WTC11 (cell line): ENCODE data around the gene CLDN8. TPM values are rescaled to one million over a fixed set of nuclear protein-coding genes. Genes with fewer than 3 reads are reported as not detected.

Experiments used
- ATAC-seq: fragments of 200-7000 bp; cut with Tn5 transposase; 2 replicates; pipeline ENCODE4 v1.10.0; 2021; ENCODE audit warnings: mild to moderate bottlenecking, moderate library complexity
- CTCF ChIA-PET: fragments of 300-600 bp; sonication (Branson Sonifier 250); formaldehyde crosslinking; loops from one replicate; lab custom pipeline; 2021; ENCODE audit warnings: antibody characterized with exemption; lab: Charles Lee
- POLR2A ChIA-PET: fragments of 350-600 bp; sonication (Branson Sonifier 250); formaldehyde crosslinking; loops from one replicate; lab custom pipeline; 2021; ENCODE audit warnings: antibody characterized with exemption; lab: Charles Lee
- DNase-seq: peaks from one replicate; pipeline ENCODE4 v3.0.0; 2021; ENCODE audit warnings: low spot score
- H3K27ac Mint-ChIP-seq: 2 replicates; pipeline ENCODE4 v1.8.0; 2021; ENCODE audit warnings: mixed read lengths
- H3K27me3 Mint-ChIP-seq: 2 replicates; pipeline ENCODE4 v1.8.0; 2021; ENCODE audit warnings: low read depth, mild to moderate bottlenecking, moderate library complexity, mixed read lengths
- H3K36me3 Mint-ChIP-seq: 2 replicates; pipeline ENCODE4 v1.8.0; 2021; ENCODE audit warnings: mixed read lengths
- H3K4me1 Mint-ChIP-seq: 2 replicates; pipeline ENCODE4 v1.8.0; 2022; ENCODE audit warnings: mixed read lengths
- H3K4me3 Mint-ChIP-seq: 2 replicates; pipeline ENCODE4 v1.8.0; 2021; ENCODE audit warnings: mild to moderate bottlenecking, moderate library complexity, mixed read lengths
- H3K9me3 Mint-ChIP-seq: 2 replicates; pipeline ENCODE4 v1.8.0; 2021; ENCODE audit warnings: mixed read lengths
- IRF2 ChIP-seq: sonication (generic); formaldehyde crosslinking; IDR thresholded peaks from 2 replicates; pipeline ENCODE4 v1.8.0; 2022; ENCODE audit warnings: low read depth, missing genetic modification reagents, borderline replicate concordance
- MXD4 ChIP-seq: fragments of 250-450 bp; sonication (Bioruptor Pico); IDR thresholded peaks from 2 replicates; pipeline ENCODE4 v1.8.0; 2021; ENCODE audit warnings: mild to moderate bottlenecking, moderate library complexity, borderline replicate concordance
- SMAD4 ChIP-seq: sonication (generic); formaldehyde crosslinking; IDR thresholded peaks from 2 replicates; pipeline ENCODE4 v1.8.0; 2022; ENCODE audit warnings: mild to moderate bottlenecking, missing genetic modification reagents
- TEAD4 ChIP-seq: sonication (generic); formaldehyde crosslinking; IDR thresholded peaks from 2 replicates; pipeline ENCODE4 v1.8.0; 2022; ENCODE audit warnings: mild to moderate bottlenecking, missing genetic modification reagents
- ZNF219 ChIP-seq: sonication (generic); formaldehyde crosslinking; IDR thresholded peaks from 2 replicates; pipeline ENCODE4 v1.8.0; 2023; ENCODE audit warnings: missing genetic modification reagents, mild to moderate bottlenecking, borderline replicate concordance
- ZNF396 ChIP-seq: fragments of 250-450 bp; sonication (Bioruptor Pico); IDR thresholded peaks from 2 replicates; pipeline ENCODE4 v1.8.0; 2021; ENCODE audit warnings: mild to moderate bottlenecking, moderate library complexity, borderline replicate concordance
- total RNA-seq: library from RNA; stranded (reverse); gene quantifications from 3 replicates; pipeline ENCODE4 v1.2.3, GENCODE V29; 2021
- TF ChIP-seq, protein P1 (sequence below): fragments of 200-600 bp; IDR thresholded peaks from 2 replicates; pipeline ENCODE4 v1.8.0; 2022; ENCODE audit warnings: antibody characterized with exemption
- TF ChIP-seq, protein P2 (sequence below): sonication (generic); formaldehyde crosslinking; conservative IDR thresholded peaks from 2 replicates; pipeline ENCODE4 v1.8.1; 2022; ENCODE audit warnings: mild to moderate bottlenecking, missing genetic modification reagents
- TF ChIP-seq, protein P3 (sequence below): sonication (generic); formaldehyde crosslinking; IDR thresholded peaks from 2 replicates; pipeline ENCODE4 v1.8.0; 2023; ENCODE audit warnings: missing genetic modification reagents, mild to moderate bottlenecking, borderline replicate concordance
- TF ChIP-seq, protein P4 (sequence below): fragments of 250-450 bp; sonication (Bioruptor Pico); IDR thresholded peaks from 2 replicates; pipeline ENCODE4 v1.9.0; 2021; ENCODE audit warnings: mild to moderate bottlenecking
- TF ChIP-seq, protein P5 (sequence below): sonication (generic); formaldehyde crosslinking; IDR thresholded peaks from 2 replicates; pipeline ENCODE4 v1.8.1; 2022; ENCODE audit warnings: mild to moderate bottlenecking, missing genetic modification reagents, moderate library complexity, borderline replicate concordance
- TF ChIP-seq, protein P6 (sequence below): sonication (generic); formaldehyde crosslinking; IDR thresholded peaks from 2 replicates; pipeline ENCODE4 v1.8.0; 2022; ENCODE audit warnings: mild to moderate bottlenecking, missing genetic modification reagents

CLDN8 gene
- total RNA-seq, 1 experiment from 2014 or later: not detected

DNA sequence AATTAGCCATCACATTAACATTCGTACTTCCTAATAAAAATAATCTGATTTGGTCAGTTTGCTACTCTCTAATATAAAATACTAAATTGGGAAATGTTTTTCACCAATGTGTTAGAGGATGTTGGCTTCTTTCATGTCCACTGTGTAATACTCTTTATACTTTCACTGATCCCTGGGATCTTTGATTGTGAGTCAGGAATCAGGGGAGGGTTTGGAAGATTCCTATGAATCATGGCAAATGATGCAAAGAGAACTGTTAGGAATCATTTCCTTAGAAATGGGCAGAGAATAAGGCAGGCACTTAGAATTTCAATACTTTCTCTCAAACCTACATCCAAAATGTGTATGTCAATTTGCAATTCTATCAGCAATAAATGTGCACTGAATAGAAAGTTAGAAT, 35.9 kb upstream of the CLDN8 start (continued):
- TF ChIP-seq, protein P1, sequence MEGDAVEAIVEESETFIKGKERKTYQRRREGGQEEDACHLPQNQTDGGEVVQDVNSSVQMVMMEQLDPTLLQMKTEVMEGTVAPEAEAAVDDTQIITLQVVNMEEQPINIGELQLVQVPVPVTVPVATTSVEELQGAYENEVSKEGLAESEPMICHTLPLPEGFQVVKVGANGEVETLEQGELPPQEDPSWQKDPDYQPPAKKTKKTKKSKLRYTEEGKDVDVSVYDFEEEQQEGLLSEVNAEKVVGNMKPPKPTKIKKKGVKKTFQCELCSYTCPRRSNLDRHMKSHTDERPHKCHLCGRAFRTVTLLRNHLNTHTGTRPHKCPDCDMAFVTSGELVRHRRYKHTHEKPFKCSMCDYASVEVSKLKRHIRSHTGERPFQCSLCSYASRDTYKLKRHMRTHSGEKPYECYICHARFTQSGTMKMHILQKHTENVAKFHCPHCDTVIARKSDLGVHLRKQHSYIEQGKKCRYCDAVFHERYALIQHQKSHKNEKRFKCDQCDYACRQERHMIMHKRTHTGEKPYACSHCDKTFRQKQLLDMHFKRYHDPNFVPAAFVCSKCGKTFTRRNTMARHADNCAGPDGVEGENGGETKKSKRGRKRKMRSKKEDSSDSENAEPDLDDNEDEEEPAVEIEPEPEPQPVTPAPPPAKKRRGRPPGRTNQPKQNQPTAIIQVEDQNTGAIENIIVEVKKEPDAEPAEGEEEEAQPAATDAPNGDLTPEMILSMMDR: no peak
- no peak for TF ChIP-seq MXD4 (CRISPR knock-in tag)
- TF ChIP-seq, protein P2, sequence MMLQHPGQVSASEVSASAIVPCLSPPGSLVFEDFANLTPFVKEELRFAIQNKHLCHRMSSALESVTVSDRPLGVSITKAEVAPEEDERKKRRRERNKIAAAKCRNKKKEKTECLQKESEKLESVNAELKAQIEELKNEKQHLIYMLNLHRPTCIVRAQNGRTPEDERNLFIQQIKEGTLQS (CRISPR knock-in tag): no peak
- no peak for TF ChIP-seq TEAD4
- TF ChIP-seq ZNF396 (CRISPR knock-in tag): no peak
- TF ChIP-seq, protein P3, sequence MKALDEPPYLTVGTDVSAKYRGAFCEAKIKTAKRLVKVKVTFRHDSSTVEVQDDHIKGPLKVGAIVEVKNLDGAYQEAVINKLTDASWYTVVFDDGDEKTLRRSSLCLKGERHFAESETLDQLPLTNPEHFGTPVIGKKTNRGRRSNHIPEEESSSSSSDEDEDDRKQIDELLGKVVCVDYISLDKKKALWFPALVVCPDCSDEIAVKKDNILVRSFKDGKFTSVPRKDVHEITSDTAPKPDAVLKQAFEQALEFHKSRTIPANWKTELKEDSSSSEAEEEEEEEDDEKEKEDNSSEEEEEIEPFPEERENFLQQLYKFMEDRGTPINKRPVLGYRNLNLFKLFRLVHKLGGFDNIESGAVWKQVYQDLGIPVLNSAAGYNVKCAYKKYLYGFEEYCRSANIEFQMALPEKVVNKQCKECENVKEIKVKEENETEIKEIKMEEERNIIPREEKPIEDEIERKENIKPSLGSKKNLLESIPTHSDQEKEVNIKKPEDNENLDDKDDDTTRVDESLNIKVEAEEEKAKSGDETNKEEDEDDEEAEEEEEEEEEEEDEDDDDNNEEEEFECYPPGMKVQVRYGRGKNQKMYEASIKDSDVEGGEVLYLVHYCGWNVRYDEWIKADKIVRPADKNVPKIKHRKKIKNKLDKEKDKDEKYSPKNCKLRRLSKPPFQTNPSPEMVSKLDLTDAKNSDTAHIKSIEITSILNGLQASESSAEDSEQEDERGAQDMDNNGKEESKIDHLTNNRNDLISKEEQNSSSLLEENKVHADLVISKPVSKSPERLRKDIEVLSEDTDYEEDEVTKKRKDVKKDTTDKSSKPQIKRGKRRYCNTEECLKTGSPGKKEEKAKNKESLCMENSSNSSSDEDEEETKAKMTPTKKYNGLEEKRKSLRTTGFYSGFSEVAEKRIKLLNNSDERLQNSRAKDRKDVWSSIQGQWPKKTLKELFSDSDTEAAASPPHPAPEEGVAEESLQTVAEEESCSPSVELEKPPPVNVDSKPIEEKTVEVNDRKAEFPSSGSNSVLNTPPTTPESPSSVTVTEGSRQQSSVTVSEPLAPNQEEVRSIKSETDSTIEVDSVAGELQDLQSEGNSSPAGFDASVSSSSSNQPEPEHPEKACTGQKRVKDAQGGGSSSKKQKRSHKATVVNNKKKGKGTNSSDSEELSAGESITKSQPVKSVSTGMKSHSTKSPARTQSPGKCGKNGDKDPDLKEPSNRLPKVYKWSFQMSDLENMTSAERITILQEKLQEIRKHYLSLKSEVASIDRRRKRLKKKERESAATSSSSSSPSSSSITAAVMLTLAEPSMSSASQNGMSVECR (CRISPR knock-in tag): no peak
- TF ChIP-seq, protein P4, sequence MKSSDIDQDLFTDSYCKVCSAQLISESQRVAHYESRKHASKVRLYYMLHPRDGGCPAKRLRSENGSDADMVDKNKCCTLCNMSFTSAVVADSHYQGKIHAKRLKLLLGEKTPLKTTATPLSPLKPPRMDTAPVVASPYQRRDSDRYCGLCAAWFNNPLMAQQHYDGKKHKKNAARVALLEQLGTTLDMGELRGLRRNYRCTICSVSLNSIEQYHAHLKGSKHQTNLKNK (CRISPR knock-in tag): no peak
- TF ChIP-seq, protein P5, sequence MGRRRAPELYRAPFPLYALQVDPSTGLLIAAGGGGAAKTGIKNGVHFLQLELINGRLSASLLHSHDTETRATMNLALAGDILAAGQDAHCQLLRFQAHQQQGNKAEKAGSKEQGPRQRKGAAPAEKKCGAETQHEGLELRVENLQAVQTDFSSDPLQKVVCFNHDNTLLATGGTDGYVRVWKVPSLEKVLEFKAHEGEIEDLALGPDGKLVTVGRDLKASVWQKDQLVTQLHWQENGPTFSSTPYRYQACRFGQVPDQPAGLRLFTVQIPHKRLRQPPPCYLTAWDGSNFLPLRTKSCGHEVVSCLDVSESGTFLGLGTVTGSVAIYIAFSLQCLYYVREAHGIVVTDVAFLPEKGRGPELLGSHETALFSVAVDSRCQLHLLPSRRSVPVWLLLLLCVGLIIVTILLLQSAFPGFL (CRISPR knock-in tag): no peak
- TF ChIP-seq ZNF219 (CRISPR knock-in tag): no peak
- TF ChIP-seq, protein P6, sequence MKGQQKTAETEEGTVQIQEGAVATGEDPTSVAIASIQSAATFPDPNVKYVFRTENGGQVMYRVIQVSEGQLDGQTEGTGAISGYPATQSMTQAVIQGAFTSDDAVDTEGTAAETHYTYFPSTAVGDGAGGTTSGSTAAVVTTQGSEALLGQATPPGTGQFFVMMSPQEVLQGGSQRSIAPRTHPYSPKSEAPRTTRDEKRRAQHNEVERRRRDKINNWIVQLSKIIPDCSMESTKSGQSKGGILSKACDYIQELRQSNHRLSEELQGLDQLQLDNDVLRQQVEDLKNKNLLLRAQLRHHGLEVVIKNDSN (CRISPR knock-in tag): no peak
- TF ChIP-seq, all 79 proteins: peak for 0

DNA sequence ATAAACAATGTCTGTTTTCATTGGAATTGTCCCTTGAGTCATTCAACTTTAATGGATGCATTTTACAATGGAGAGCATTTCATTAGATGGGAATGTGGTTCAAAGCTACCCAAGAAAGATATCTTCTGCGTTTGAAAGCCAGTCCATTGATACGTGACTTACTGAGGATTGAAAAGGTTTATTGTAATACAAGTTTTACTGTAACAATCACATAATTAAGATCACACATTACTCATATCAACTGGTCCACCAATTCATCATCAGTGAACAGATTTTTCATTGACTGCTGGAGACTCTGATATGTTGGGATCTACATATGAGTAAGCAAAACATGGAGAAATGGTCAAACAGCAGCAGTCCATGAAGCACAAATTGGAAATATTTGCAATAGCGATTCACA, 34.0 kb upstream of the CLDN8 start:
- no peaks in the 10 kb centered on the region; the same call in 1 of the 2 replicates for H3K27me3 Mint-ChIP-seq
- no peak overlapping the region for H3K27ac Mint-ChIP-seq
- no peak for ATAC-seq
- H3K9me3 Mint-ChIP-seq: peaks cover 8% of the 10 kb centered on the region
- no peak for DNase-seq
- ChIA-PET POLR2A (no interaction called here), CTCF (no interaction called here)
- TF ChIP-seq, protein P5 (CRISPR knock-in tag): no peak
- TF ChIP-seq IRF2 (CRISPR knock-in tag): no peak
- H3K4me1 Mint-ChIP-seq: no peaks in the 10 kb centered on the region
- H3K36me3 Mint-ChIP-seq: no peaks in the 10 kb centered on the region
- H3K4me3 Mint-ChIP-seq: no peak overlapping the region

DNA sequence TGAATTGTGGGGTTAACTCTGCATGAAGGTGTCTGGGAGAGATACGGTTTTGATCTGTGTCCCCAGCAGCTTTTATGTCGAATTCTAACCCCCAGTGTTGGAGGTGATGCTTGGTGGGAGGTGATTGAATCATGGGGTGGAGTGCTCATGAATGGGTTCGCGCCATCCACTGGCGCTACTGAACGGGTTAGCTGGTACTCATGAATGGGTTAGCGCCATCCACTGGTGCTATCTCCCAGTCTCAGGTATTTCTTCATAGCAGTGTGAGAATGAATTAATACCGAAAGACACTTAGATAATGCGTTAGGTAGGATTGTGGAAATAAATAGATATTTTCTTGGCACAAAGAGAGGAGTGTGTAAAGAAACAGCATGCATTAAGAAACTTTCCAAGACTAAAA, 32.9 kb upstream of the CLDN8 start:
- DNase-seq (no peak), ATAC-seq (peak; percentile 65)
- H3K27ac Mint-ChIP-seq: no peak overlapping the region
- H3K27me3 Mint-ChIP-seq: no peaks in the 10 kb centered on the region; the same call in 1 of the 2 replicates
- POLR2A ChIA-PET: no interaction called here
- no peak for TF ChIP-seq SMAD4 (CRISPR knock-in tag)
- TF ChIP-seq, all 79 proteins: peak for 0
- CTCF ChIA-PET: no interaction called here
- no peak overlapping the region for H3K4me3 Mint-ChIP-seq
- H3K4me1 Mint-ChIP-seq: no peaks in the 10 kb centered on the region
- H3K9me3 Mint-ChIP-seq: peaks cover 8% of the 10 kb centered on the region
- H3K36me3 Mint-ChIP-seq: no peaks in the 10 kb centered on the region
